ENCODE measurements around the gene ATF7. TPM values are rescaled to one million over a fixed set of nuclear protein-coding genes. Genes with fewer than 3 reads are reported as not detected.
"Not testable (repeated sequence)": the region's sequence is repeated elsewhere in the genome, so short reads cannot be mapped to it uniquely, and the experiment has no call there.

The ATF7 gene
- total RNA-seq, 1 donor from 2014 or later = 42.2 TPM

DNA sequence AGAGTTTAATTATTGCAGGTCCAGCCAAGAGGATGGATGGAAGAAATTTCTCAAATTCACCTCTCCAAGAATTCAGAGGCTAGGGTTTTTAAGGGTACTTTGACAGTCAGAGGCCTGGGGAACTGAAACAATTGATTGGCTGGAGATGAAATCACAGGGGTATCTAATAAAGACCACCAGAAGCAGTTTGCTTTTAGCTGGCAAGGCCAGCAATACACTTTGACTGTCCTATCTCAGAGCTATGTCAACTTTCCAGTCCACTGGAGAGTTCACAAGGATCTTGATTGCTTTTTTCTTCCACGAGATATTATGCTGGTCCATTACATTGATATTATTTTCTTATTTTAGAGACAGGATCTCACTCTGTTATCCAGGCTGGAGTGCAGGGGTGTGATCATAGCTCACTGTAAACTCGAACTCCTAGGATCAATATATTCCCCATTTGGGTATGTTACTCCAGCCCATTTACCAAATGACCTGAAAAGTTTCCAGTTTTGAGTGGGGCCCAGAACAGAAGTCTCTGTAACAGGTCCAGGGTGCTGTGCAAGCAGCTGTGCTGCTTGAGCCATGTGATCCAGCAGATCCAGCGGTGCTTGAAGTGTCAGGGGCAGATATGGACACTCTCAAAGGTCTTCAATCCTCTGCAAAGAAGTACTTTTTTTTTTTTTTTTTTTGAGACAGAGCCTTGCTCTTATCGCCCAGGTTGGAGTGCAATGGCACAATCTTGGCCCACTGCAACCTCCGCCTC is 17.2 kb upstream of the ATF7 start:
- H3K27ac Mint-ChIP-seq = no peak overlapping the region
- no peak overlapping the region for H3K4me3 Mint-ChIP-seq
- H3K9me3 Mint-ChIP-seq = no peaks in the 10 kb centered on the region
- no peaks in the 10 kb centered on the region for H3K27me3 Mint-ChIP-seq
- H3K4me1 Mint-ChIP-seq (ENCODE audit: unreplicated experiment) = no peaks in the 10 kb centered on the region
- no peak for TF ChIP-seq CTCF (conservative IDR thresholded peaks at IDR 0.05)
- no peaks in the 10 kb centered on the region for H3K36me3 Mint-ChIP-seq
- no peak for DNase-seq (ENCODE audit: extremely low spot score, unreplicated experiment)

DNA sequence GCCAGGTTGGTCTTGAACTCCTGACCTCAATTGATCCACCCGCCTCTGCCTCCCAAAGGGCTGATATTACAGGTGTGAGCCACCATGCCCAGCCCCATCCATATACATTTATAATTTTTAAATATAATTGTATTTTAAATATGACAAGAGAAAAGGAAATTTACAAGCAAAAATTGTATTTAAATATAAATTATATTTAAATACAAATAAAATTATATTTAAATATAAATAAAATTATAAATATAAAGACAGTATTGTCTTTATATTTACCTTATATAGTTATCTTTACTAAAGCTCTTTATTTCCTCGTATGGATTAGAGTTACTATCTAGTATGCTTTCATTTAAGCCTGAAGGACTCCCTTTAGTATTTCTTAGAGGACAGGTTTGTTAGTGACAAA is 11.9 kb upstream of the ATF7 start:
- no peak overlapping the region for H3K4me3 Mint-ChIP-seq
- no peak overlapping the region for H3K27ac Mint-ChIP-seq
- no peaks in the 10 kb centered on the region for H3K4me1 Mint-ChIP-seq (ENCODE audit: unreplicated experiment)
- no peak for DNase-seq (ENCODE audit: extremely low spot score, unreplicated experiment)
- no peak for TF ChIP-seq CTCF (conservative IDR thresholded peaks at IDR 0.05)
- no peaks in the 10 kb centered on the region for H3K27me3 Mint-ChIP-seq
- no peaks in the 10 kb centered on the region for H3K9me3 Mint-ChIP-seq
- no peaks in the 10 kb centered on the region for H3K36me3 Mint-ChIP-seq

- Mint-ChIP-seq H3K36me3 (no peaks in the 10 kb centered on the region), H3K4me3 (no peak overlapping the region), H3K27me3 (no peaks in the 10 kb centered on the region), H3K4me1 (ENCODE audit: unreplicated experiment) (no peaks in the 10 kb centered on the region), H3K27ac (no peak overlapping the region), H3K9me3 (no peaks in the 10 kb centered on the region)
- TF ChIP-seq CTCF (conservative IDR thresholded peaks at IDR 0.05) = no peak
- no peak for DNase-seq (ENCODE audit: extremely low spot score, unreplicated experiment)
Measured at GRCh38 chr12:53636641-53637040, 10.5 kb upstream of the ATF7 start.

- H3K27ac Mint-ChIP-seq; DNase-seq (ENCODE audit: extremely low spot score, unreplicated experiment); H3K4me1 Mint-ChIP-seq (ENCODE audit: unreplicated experiment); H3K36me3 Mint-ChIP-seq; H3K9me3 Mint-ChIP-seq; H3K27me3 Mint-ChIP-seq; H3K4me3 Mint-ChIP-seq: not testable (repeated sequence)
Measured at GRCh38 chr12:53635708-53636107, 9.5 kb upstream of the ATF7 start.

- no peaks in the 10 kb centered on the region for H3K36me3 Mint-ChIP-seq
- H3K4me1 Mint-ChIP-seq (ENCODE audit: unreplicated experiment) = peaks cover 5% of the 10 kb centered on the region
- no peaks in the 10 kb centered on the region for H3K27me3 Mint-ChIP-seq
- H3K27ac Mint-ChIP-seq = no peak overlapping the region
- no peak for TF ChIP-seq CTCF (conservative IDR thresholded peaks at IDR 0.05)
- no peaks in the 10 kb centered on the region for H3K9me3 Mint-ChIP-seq
- no peak overlapping the region for H3K4me3 Mint-ChIP-seq
- DNase-seq (ENCODE audit: extremely low spot score, unreplicated experiment) = no peak
Measured at GRCh38 chr12:53631721-53632120, 5.5 kb upstream of the ATF7 start.

DNA sequence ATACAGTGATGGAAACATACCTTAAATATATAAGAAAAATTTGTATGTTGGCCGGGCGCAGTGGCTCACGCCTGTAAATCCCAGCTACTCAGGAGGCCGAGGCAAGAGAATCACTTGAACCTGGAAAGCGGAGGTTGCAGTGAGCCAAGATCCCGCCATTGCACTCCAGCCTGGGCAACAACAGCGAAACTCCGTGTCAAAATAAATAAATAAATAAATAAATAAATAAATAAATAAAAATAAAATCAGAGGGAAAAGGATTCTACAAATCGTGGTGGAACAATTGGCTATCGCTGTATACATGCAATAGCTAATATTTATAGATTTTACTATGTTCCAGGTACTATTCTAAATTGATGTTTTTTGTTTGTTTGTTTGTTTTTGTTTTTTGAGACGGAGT is 1.7 kb upstream of the ATF7 start:
- TF ChIP-seq CTCF (conservative IDR thresholded peaks at IDR 0.05) = no peak
- no peak overlapping the region for H3K27ac Mint-ChIP-seq
- no peaks in the 10 kb centered on the region for H3K9me3 Mint-ChIP-seq
- H3K36me3 Mint-ChIP-seq = peaks cover 3% of the 10 kb centered on the region
- DNase-seq (ENCODE audit: extremely low spot score, unreplicated experiment) = no peak
- peaks cover 28% of the 10 kb centered on the region for H3K4me1 Mint-ChIP-seq (ENCODE audit: unreplicated experiment)
- H3K27me3 Mint-ChIP-seq = no peaks in the 10 kb centered on the region
- no peak overlapping the region for H3K4me3 Mint-ChIP-seq
